ENCODE results near the gene SLC34A1.

DNA sequence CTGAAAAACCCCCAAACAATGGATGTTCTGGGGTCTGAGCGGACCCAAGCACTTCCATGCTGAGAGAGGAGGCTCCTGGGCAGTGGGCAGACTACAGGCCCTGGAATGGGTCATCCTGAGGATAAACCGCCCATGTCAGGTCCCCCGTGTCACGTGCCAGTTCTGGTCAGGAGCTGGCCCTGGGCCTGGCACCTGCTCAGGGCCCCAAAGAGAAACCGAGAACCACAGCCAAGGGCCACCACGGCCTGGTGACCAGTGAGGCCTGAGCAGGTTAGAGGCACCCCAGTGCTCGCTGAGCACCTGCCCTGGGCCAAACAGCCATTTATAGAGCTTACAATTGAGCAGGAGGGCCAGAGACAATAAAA lies 48.6 kb upstream of the SLC34A1 start:
- TF ChIP-seq CTCF (IDR thresholded peaks at IDR 0.05; ENCODE audit: low read length) (no peak), EZH2 (IDR thresholded peaks at IDR 0.05; ENCODE audit: borderline replicate concordance, low read length) (no peak)

Measured in OCI-LY1 (cell line).